Trophoblast cell (in vitro differentiated cells and primary cell): Measurements from ENCODE around the gene ZNF438.
A peak's percentile ranks its signal among the peaks of the same experiment; 100 is the strongest.

Source experiments
- DNase-seq, 2 donors: peaks; one replicate each; pipeline ENCODE4 v3.0.0-alpha.2; 2016
- H2AFZ ChIP-seq: 2 replicates; pipeline ENCODE4 v1.6.1; 2013; ENCODE audit warnings: low read length, moderate library complexity, mild to moderate bottlenecking; ENCODE audit not compliant: insufficient read depth, poor library complexity
- H2AK5ac ChIP-seq: 2 replicates; pipeline ENCODE4 v1.6.1; 2013; ENCODE audit warnings: mild to moderate bottlenecking, low read length
- H2BK120ac ChIP-seq: 2 replicates; pipeline ENCODE4 v1.6.1; 2013; ENCODE audit warnings: low read length, mild to moderate bottlenecking, moderate library complexity; ENCODE audit not compliant: insufficient read depth, poor library complexity
- H2BK12ac ChIP-seq: 2 replicates; pipeline ENCODE4 v1.6.1; 2013; ENCODE audit warnings: mild to moderate bottlenecking, low read length, moderate library complexity
- H2BK5ac ChIP-seq: 2 replicates; pipeline ENCODE4 v1.6.1; 2013; ENCODE audit warnings: low read length, low read depth, moderate library complexity, mild to moderate bottlenecking; ENCODE audit not compliant: poor library complexity
- H3K14ac ChIP-seq: 2 replicates; pipeline ENCODE4 v1.6.1; 2013; ENCODE audit warnings: mild to moderate bottlenecking, low read length
- H3K18ac ChIP-seq: 2 replicates; pipeline ENCODE4 v1.6.1; 2013; ENCODE audit warnings: mild to moderate bottlenecking, low read length
- H3K23ac ChIP-seq: 2 replicates; pipeline ENCODE4 v1.6.1; 2013; ENCODE audit warnings: low read length
- H3K27ac ChIP-seq: 2 replicates; pipeline ENCODE4 v1.5.1; 2013; ENCODE audit warnings: low read depth, mild to moderate bottlenecking, inconsistent platforms, low read length, moderate library complexity
- H3K27me3 ChIP-seq: 2 replicates; pipeline ENCODE4 v1.6.1; 2013; ENCODE audit warnings: inconsistent platforms, mild to moderate bottlenecking, low read length, moderate library complexity; ENCODE audit not compliant: insufficient read depth
- H3K36me3 ChIP-seq, 2 experiments: 1 replicate in 1 of 2; 2 replicates in 1 of 2; pipeline ENCODE4 v1.6.1; 2013; ENCODE audit warnings: low read length in 2 of 2, mild to moderate bottlenecking in 2 of 2, moderate library complexity in 1 of 2; ENCODE audit not compliant: insufficient read depth in 2 of 2, control insufficient read depth in 1 of 2
- H3K4ac ChIP-seq: 2 replicates; pipeline ENCODE4 v1.6.1; 2013; ENCODE audit warnings: low read depth, mild to moderate bottlenecking, low read length, moderate library complexity
- H3K4me1 ChIP-seq, 2 experiments: 1 replicate in 1 of 2; 2 replicates in 1 of 2; pipeline ENCODE4 v1.6.1; 2013; ENCODE audit warnings: low read length in 2 of 2, mild to moderate bottlenecking in 2 of 2, moderate library complexity in 1 of 2; ENCODE audit not compliant: insufficient read depth in 2 of 2, control insufficient read depth in 1 of 2
- H3K4me2 ChIP-seq: 2 replicates; pipeline ENCODE4 v1.6.1; 2013; ENCODE audit warnings: inconsistent platforms, mild to moderate bottlenecking, low read length, moderate library complexity
- H3K4me3 ChIP-seq: 2 replicates; pipeline ENCODE4 v1.5.1; 2013; ENCODE audit warnings: mild to moderate bottlenecking, low read depth, low read length, inconsistent platforms
- H3K79me1 ChIP-seq: one replicate; pipeline ENCODE4 v1.6.1; 2013; ENCODE audit warnings: low read length
- H3K79me2 ChIP-seq: 2 replicates; pipeline ENCODE4 v1.6.1; 2013; ENCODE audit warnings: low read length, mild to moderate bottlenecking; ENCODE audit not compliant: control insufficient read depth, insufficient read depth, poor library complexity
- H3K9ac ChIP-seq: 2 replicates; pipeline ENCODE4 v1.6.1; 2013; ENCODE audit warnings: mild to moderate bottlenecking, low read length
- H3K9me3 ChIP-seq: 2 replicates; pipeline ENCODE4 v1.6.1; 2013; ENCODE audit warnings: low read depth, mild to moderate bottlenecking, control low read depth, inconsistent platforms, low read length; ENCODE audit not compliant: insufficient read depth
- H4K12ac ChIP-seq: 2 replicates; pipeline ENCODE4 v1.6.1; 2013; ENCODE audit warnings: low read depth, mild to moderate bottlenecking, low read length, moderate library complexity
- H4K8ac ChIP-seq: 2 replicates; pipeline ENCODE4 v1.6.1; 2013; ENCODE audit warnings: low read depth, mild to moderate bottlenecking, low read length, moderate library complexity
- H4K91ac ChIP-seq: one replicate; pipeline ENCODE4 v1.6.1; 2013; ENCODE audit warnings: low read depth, mild to moderate bottlenecking, low read length, moderate library complexity
- WGBS: extraction: QIAGEN DNeasy Blood & Tissue Kit; methylation state at CpG from one replicate; pipeline ENCODE4 v1.1.7; 2013; ENCODE audit warnings: missing lambda C conversion rate; ENCODE audit not compliant: insufficient read length, insufficient coverage; ENCODE audit errors: extremely low coverage; 5-methylcytosine and 5-hydroxymethylcytosine counted together

ZNF438 gene

GRCh38 chr10:31064348-31064747 lies 32.7 kb upstream of the ZNF438 start:
- Histone ChIP-seq H2BK120ac (no peak overlapping the region), H3K18ac (no peak overlapping the region), H2BK5ac (no peak overlapping the region), H2AK5ac (no peak overlapping the region), H3K4me3 (no peak overlapping the region), H3K36me3 (no peaks in the 10 kb centered on the region), H3K4me1 (peaks cover 3 to 7% of the 10 kb centered on the region in 2 experiments), H3K14ac (no peak overlapping the region), H3K23ac (no peak overlapping the region), H3K79me2 (no peaks in the 10 kb centered on the region), H3K27ac (peak overlapping the region; percentile 11), H3K4ac (no peak overlapping the region), H2AFZ (no peak overlapping the region), H3K27me3 (no peaks in the 10 kb centered on the region), H3K79me1 (no peaks in the 10 kb centered on the region), H4K91ac (no peak overlapping the region), H2BK12ac (no peak overlapping the region), H4K12ac (no peak overlapping the region), H3K9ac (no peak overlapping the region), H3K4me2 (no peak overlapping the region), H3K9me3 (no peaks in the 10 kb centered on the region), H4K8ac (no peak overlapping the region)
- WGBS = no CpG with 5 or more reads among the region's 2 CpGs
- DNase-seq = no peak

GRCh38 chr10:31063841-31064240 lies 32.2 kb upstream of the ZNF438 start:
- Histone ChIP-seq H3K27ac (no peak overlapping the region), H4K91ac (no peak overlapping the region), H2AK5ac (no peak overlapping the region), H2BK120ac (no peak overlapping the region), H4K12ac (no peak overlapping the region), H3K79me2 (no peaks in the 10 kb centered on the region), H2BK12ac (no peak overlapping the region), H3K9ac (no peak overlapping the region), H2BK5ac (no peak overlapping the region), H2AFZ (no peak overlapping the region), H3K18ac (no peak overlapping the region), H4K8ac (no peak overlapping the region), H3K4me3 (no peak overlapping the region), H3K36me3 (no peaks in the 10 kb centered on the region), H3K14ac (no peak overlapping the region), H3K9me3 (no peaks in the 10 kb centered on the region), H3K4me1 (peaks cover 3 to 7% of the 10 kb centered on the region in 2 experiments), H3K4ac (no peak overlapping the region), H3K79me1 (no peaks in the 10 kb centered on the region), H3K4me2 (no peak overlapping the region), H3K27me3 (no peaks in the 10 kb centered on the region), H3K23ac (no peak overlapping the region)
- DNase-seq = peak in 1 of 2 donors; percentile 38
- WGBS = no CpG with 5 or more reads among the region's 6 CpGs

GRCh38 chr10:31062856-31063255 lies 31.2 kb upstream of the ZNF438 start:
- Histone ChIP-seq H3K4me2 (no peak overlapping the region), H2BK120ac (no peak overlapping the region), H2BK12ac (no peak overlapping the region), H3K18ac (no peak overlapping the region), H2AK5ac (no peak overlapping the region), H2AFZ (no peak overlapping the region), H3K36me3 (no peaks in the 10 kb centered on the region), H3K9ac (no peak overlapping the region), H3K23ac (no peak overlapping the region), H3K79me2 (no peaks in the 10 kb centered on the region), H4K91ac (no peak overlapping the region), H3K27me3 (no peaks in the 10 kb centered on the region), H3K4me3 (no peak overlapping the region), H3K4me1 (peaks cover 3 to 7% of the 10 kb centered on the region in 2 experiments), H4K8ac (no peak overlapping the region), H3K79me1 (no peaks in the 10 kb centered on the region), H3K14ac (no peak overlapping the region), H3K9me3 (no peaks in the 10 kb centered on the region), H4K12ac (no peak overlapping the region), H2BK5ac (no peak overlapping the region), H3K27ac (no peak overlapping the region), H3K4ac (no peak overlapping the region)
- WGBS = no CpG with 5 or more reads among the region's 6 CpGs
- DNase-seq = no peak

- no peak overlapping the region for H3K27ac ChIP-seq
- H2AFZ ChIP-seq = no peak overlapping the region
- no CpG with 5 or more reads among the region's 9 CpGs for WGBS
- DNase-seq = no peak
- H3K79me1 ChIP-seq = no peaks in the 10 kb centered on the region
- no peak overlapping the region for H3K4me2 ChIP-seq
- no peak overlapping the region for H2BK5ac ChIP-seq
- H3K9ac ChIP-seq = no peak overlapping the region
- H4K91ac ChIP-seq = no peak overlapping the region
- no peak overlapping the region for H4K12ac ChIP-seq
- no peak overlapping the region for H3K18ac ChIP-seq
- H3K79me2 ChIP-seq = no peaks in the 10 kb centered on the region
- no peaks in the 10 kb centered on the region for H3K27me3 ChIP-seq
- H3K9me3 ChIP-seq = no peaks in the 10 kb centered on the region
- H3K4me1 ChIP-seq = peaks cover 3 to 7% of the 10 kb centered on the region in 2 experiments
- H4K8ac ChIP-seq = no peak overlapping the region
- no peak overlapping the region for H3K4me3 ChIP-seq
- H2AK5ac ChIP-seq = no peak overlapping the region
- no peak overlapping the region for H2BK12ac ChIP-seq
- H2BK120ac ChIP-seq = no peak overlapping the region
- no peak overlapping the region for H3K14ac ChIP-seq
- H3K23ac ChIP-seq = no peak overlapping the region
- no peak overlapping the region for H3K4ac ChIP-seq
- no peaks in the 10 kb centered on the region for H3K36me3 ChIP-seq
These were observed 30.3 kb upstream of the ZNF438 start for GRCh38 chr10:31061941-31062340.
